ENCODE results near the gene MCM3.

MCM3 gene

DNA sequence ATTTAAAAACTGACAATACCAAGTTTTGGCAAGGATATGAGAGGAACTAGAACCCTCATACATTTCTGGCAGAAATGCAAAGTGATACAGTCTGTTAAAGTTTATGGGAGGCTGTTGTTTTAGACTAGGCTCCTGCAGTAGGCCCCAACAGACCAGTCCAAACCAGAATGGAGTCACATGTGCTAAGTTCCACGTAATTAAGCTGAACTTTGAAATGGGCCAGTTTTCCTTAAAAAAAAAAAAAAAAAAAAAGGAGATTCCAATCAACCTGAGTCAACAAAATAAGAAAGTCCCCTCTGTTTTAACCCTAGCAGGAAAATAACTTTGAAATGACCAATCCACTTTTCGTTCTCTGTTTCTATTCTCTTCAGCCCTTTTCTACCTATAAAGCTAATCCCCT, 66.8 kb downstream of the MCM3 start:
- no CpG with 5 or more reads among the region's 2 CpGs for WGBS (ENCODE audit: extremely low coverage, insufficient coverage, insufficient read length)

DNA sequence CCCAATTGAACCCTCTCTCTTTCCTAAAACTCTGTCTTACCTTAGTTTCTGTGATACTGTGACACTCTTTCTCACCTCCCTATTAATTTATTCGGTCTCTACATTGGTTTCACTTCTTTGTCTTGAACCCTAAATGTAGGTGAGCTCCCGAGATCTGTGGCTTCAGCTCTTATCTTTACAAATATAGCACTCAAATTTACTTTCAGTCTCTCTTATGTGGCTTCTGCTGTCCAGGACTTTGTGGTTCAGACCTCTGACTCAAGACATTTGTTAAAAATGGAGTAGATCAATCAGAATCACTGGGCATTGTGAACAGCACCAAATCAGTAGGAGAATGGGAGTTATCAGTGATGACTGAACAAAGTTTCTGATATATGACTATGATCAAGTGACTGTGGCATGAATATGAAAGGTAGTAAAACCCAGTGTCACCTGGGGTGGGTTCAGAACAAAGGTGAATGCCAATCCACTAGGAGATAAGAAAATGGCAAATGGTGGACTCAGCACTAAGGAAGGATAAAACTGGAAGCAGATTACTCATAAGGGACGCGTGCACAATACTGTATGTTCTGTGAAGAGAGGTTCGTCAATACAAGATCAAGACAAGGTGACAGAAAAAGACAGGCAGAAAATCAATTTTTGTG, 67.5 kb downstream of the MCM3 start:
- Histone ChIP-seq H2AFZ (ENCODE audit: insufficient read depth, low read length, poor library complexity) (no peak overlapping the region), H4K8ac (ENCODE audit: low read depth, low read length) (no peak overlapping the region), H2BK120ac (ENCODE audit: insufficient read depth, low read length, poor library complexity) (no peak overlapping the region), H2BK12ac (ENCODE audit: low read length) (no peak overlapping the region), H4K91ac (ENCODE audit: low read depth, low read length) (no peak overlapping the region), H3K79me2 (ENCODE audit: control insufficient read depth, insufficient read depth, low read length, poor library complexity) (no peaks in the 10 kb centered on the region), H2BK5ac (ENCODE audit: low read depth, low read length, poor library complexity) (no peak overlapping the region), H3K14ac (ENCODE audit: low read length) (no peak overlapping the region), H3K23ac (ENCODE audit: low read length) (no peak overlapping the region), H3K27ac (ENCODE audit: low read depth, low read length) (no peak overlapping the region), H3K9me3 (ENCODE audit: insufficient read depth, low read depth, low read length) (peaks cover 2% of the 10 kb centered on the region), H2AK5ac (ENCODE audit: low read length) (no peak overlapping the region), H3K27me3 (ENCODE audit: insufficient read depth, low read length) (no peaks in the 10 kb centered on the region), H3K4me3 (ENCODE audit: low read depth, low read length) (no peak overlapping the region), H3K9ac (ENCODE audit: low read length) (no peak overlapping the region), H3K4me2 (ENCODE audit: low read length) (no peak overlapping the region), H3K79me1 (ENCODE audit: low read length) (no peaks in the 10 kb centered on the region), H3K4me1 (ENCODE audit: control insufficient read depth in 1 of 2, insufficient read depth in 2 of 2, low read length in 2 of 2) (peaks cover 0 to 2% of the 10 kb centered on the region in 2 experiments), H3K4ac (ENCODE audit: low read depth, low read length) (no peak overlapping the region), H3K36me3 (ENCODE audit: control insufficient read depth in 1 of 2, insufficient read depth in 2 of 2, low read length in 2 of 2) (no peaks in the 10 kb centered on the region), H3K18ac (ENCODE audit: low read length) (no peak overlapping the region), H4K12ac (ENCODE audit: low read depth, low read length) (no peak overlapping the region)
- WGBS (ENCODE audit: extremely low coverage, insufficient coverage, insufficient read length) = no CpG with 5 or more reads among the region's 5 CpGs
- no peak for DNase-seq

More for the DNA sequence above, 66.8 kb downstream of the MCM3 start:
- Histone ChIP-seq H3K9me3 (ENCODE audit: insufficient read depth, low read depth, low read length) (peaks cover 2% of the 10 kb centered on the region), H2AK5ac (ENCODE audit: low read length) (no peak overlapping the region), H3K23ac (ENCODE audit: low read length) (no peak overlapping the region), H2BK5ac (ENCODE audit: low read depth, low read length, poor library complexity) (no peak overlapping the region), H3K9ac (ENCODE audit: low read length) (no peak overlapping the region), H2BK120ac (ENCODE audit: insufficient read depth, low read length, poor library complexity) (no peak overlapping the region), H4K12ac (ENCODE audit: low read depth, low read length) (no peak overlapping the region), H3K14ac (ENCODE audit: low read length) (no peak overlapping the region), H3K4me1 (ENCODE audit: control insufficient read depth in 1 of 2, insufficient read depth in 2 of 2, low read length in 2 of 2) (no peaks in the 10 kb centered on the region), H3K4me2 (ENCODE audit: low read length) (no peak overlapping the region), H4K8ac (ENCODE audit: low read depth, low read length) (no peak overlapping the region), H3K36me3 (ENCODE audit: control insufficient read depth in 1 of 2, insufficient read depth in 2 of 2, low read length in 2 of 2) (no peaks in the 10 kb centered on the region), H3K27me3 (ENCODE audit: insufficient read depth, low read length) (no peaks in the 10 kb centered on the region), H3K4ac (ENCODE audit: low read depth, low read length) (no peak overlapping the region), H4K91ac (ENCODE audit: low read depth, low read length) (no peak overlapping the region), H3K79me1 (ENCODE audit: low read length) (no peaks in the 10 kb centered on the region), H2BK12ac (ENCODE audit: low read length) (no peak overlapping the region), H3K27ac (ENCODE audit: low read depth, low read length) (no peak overlapping the region), H3K18ac (ENCODE audit: low read length) (no peak overlapping the region), H3K79me2 (ENCODE audit: control insufficient read depth, insufficient read depth, low read length, poor library complexity) (no peaks in the 10 kb centered on the region), H2AFZ (ENCODE audit: insufficient read depth, low read length, poor library complexity) (no peak overlapping the region), H3K4me3 (ENCODE audit: low read depth, low read length) (no peak overlapping the region)
- no peak for DNase-seq

DNA sequence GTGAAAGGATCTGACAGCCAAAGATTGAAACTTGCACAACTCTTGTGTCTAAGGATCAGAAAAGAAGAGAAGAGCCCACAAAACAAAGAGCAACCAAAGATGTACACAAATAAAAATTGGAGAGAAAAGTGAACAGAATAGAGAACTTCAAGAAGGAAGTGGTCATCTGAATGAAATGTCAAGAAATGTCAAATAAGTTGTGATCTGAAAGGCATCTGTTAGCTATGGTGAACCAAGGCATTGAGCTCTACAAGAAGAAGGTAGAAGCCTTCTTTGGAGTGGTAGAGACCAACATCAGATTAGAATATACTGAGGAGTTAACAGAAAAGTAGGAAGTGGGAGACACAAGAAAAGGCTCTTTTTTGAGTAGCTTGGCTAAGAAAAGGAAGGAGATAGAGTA, 68.8 kb downstream of the MCM3 start:
- Histone ChIP-seq H4K12ac (ENCODE audit: low read depth, low read length) (no peak overlapping the region), H3K4me1 (ENCODE audit: control insufficient read depth in 1 of 2, insufficient read depth in 2 of 2, low read length in 2 of 2) (peaks cover 0 to 2% of the 10 kb centered on the region in 2 experiments), H3K36me3 (ENCODE audit: control insufficient read depth in 1 of 2, insufficient read depth in 2 of 2, low read length in 2 of 2) (no peaks in the 10 kb centered on the region), H4K8ac (ENCODE audit: low read depth, low read length) (no peak overlapping the region), H2BK12ac (ENCODE audit: low read length) (no peak overlapping the region), H2BK5ac (ENCODE audit: low read depth, low read length, poor library complexity) (no peak overlapping the region), H3K27me3 (ENCODE audit: insufficient read depth, low read length) (no peaks in the 10 kb centered on the region), H3K9ac (ENCODE audit: low read length) (no peak overlapping the region), H2AFZ (ENCODE audit: insufficient read depth, low read length, poor library complexity) (no peak overlapping the region), H3K14ac (ENCODE audit: low read length) (no peak overlapping the region), H2BK120ac (ENCODE audit: insufficient read depth, low read length, poor library complexity) (no peak overlapping the region), H3K18ac (ENCODE audit: low read length) (no peak overlapping the region), H3K9me3 (ENCODE audit: insufficient read depth, low read depth, low read length) (peaks cover 2% of the 10 kb centered on the region), H3K27ac (ENCODE audit: low read depth, low read length) (no peak overlapping the region), H3K4me3 (ENCODE audit: low read depth, low read length) (no peak overlapping the region), H4K91ac (ENCODE audit: low read depth, low read length) (no peak overlapping the region), H3K23ac (ENCODE audit: low read length) (no peak overlapping the region), H3K4me2 (ENCODE audit: low read length) (no peak overlapping the region), H3K79me1 (ENCODE audit: low read length) (no peaks in the 10 kb centered on the region), H3K79me2 (ENCODE audit: control insufficient read depth, insufficient read depth, low read length, poor library complexity) (no peaks in the 10 kb centered on the region), H2AK5ac (ENCODE audit: low read length) (no peak overlapping the region), H3K4ac (ENCODE audit: low read depth, low read length) (no peak overlapping the region)
- no peak for DNase-seq

All from trophoblast cell (in vitro differentiated cells and primary cell).